SK-N-SH treated with all-trans-retinoic acid at 6 μM for 48 hours (cell line): ENCODE results near the gene SOAT2.

ENCODE experiments used
- ATAC-seq: fragments of 200-7000 bp; cut with Tn5 transposase; 3 replicates; pipeline ENCODE4 v1.9.1; 2020; ENCODE audit warnings: mild to moderate bottlenecking, moderate library complexity
- ARNTL ChIP-seq: fragments of 450-650 bp; formaldehyde crosslinking; IDR thresholded peaks from 2 replicates; pipeline ENCODE4 v1.5.0; 2020; ENCODE audit warnings: low read depth, mild to moderate bottlenecking, moderate library complexity, borderline replicate concordance
- BACH2 ChIP-seq: fragments of 250-450 bp; sonication (Bioruptor Pico); IDR thresholded peaks from 2 replicates; pipeline ENCODE4 v1.9.0; 2021; ENCODE audit warnings: mild to moderate bottlenecking, borderline replicate concordance
- CREB5 ChIP-seq: fragments of 250-450 bp; sonication (Bioruptor Pico); IDR thresholded peaks from 2 replicates; pipeline ENCODE4 v1.5.1; 2020; ENCODE audit warnings: low read depth, mild to moderate bottlenecking, moderate library complexity
- CSDC2 ChIP-seq: fragments of 250-450 bp; sonication (Bioruptor Pico); IDR thresholded peaks from 2 replicates; pipeline ENCODE4 v1.5.0; 2020; ENCODE audit warnings: mild to moderate bottlenecking, moderate library complexity
- CSRNP3 ChIP-seq: fragments of 250-450 bp; sonication (Bioruptor Pico); IDR thresholded peaks from 2 replicates; pipeline ENCODE4 v1.5.1; 2021; ENCODE audit warnings: mild to moderate bottlenecking, moderate library complexity
- ESRRG ChIP-seq: fragments of 250-450 bp; sonication (Bioruptor Pico); IDR thresholded peaks from 2 replicates; pipeline ENCODE4 v1.6.1; 2021; ENCODE audit warnings: mild to moderate bottlenecking
- OSR1 ChIP-seq: fragments of 250-450 bp; sonication (Bioruptor Pico); IDR thresholded peaks from 2 replicates; pipeline ENCODE4 v1.8.0; 2022; ENCODE audit warnings: moderate library complexity, mild to moderate bottlenecking, inconsistent platforms
- PATZ1 ChIP-seq: fragments of 250-450 bp; sonication (Bioruptor Pico); IDR thresholded peaks from 2 replicates; pipeline ENCODE4 v1.8.0; 2020; ENCODE audit warnings: mild to moderate bottlenecking, moderate library complexity, borderline replicate concordance
- PPARA ChIP-seq: fragments of 250-450 bp; sonication (Bioruptor Pico); IDR thresholded peaks from 2 replicates; pipeline ENCODE4 v1.5.0; 2020; ENCODE audit warnings: mild to moderate bottlenecking, borderline replicate concordance
- RARB ChIP-seq: fragments of 250-450 bp; sonication (Bioruptor Pico); IDR thresholded peaks from 2 replicates; pipeline ENCODE4 v1.8.0; 2021; ENCODE audit warnings: mild to moderate bottlenecking, moderate library complexity
- SNAI2 ChIP-seq: fragments of 250-450 bp; sonication (Bioruptor Pico); IDR thresholded peaks from 2 replicates; pipeline ENCODE4 v1.5.0; 2020; ENCODE audit warnings: mild to moderate bottlenecking, moderate library complexity
- TCF4 ChIP-seq: fragments of 250-450 bp; sonication (Bioruptor Pico); IDR thresholded peaks from 2 replicates; pipeline ENCODE4 v1.8.0; 2021; ENCODE audit warnings: mild to moderate bottlenecking, moderate library complexity, borderline replicate concordance
- TSHZ2 ChIP-seq: fragments of 250-450 bp; sonication (Bioruptor Pico); IDR thresholded peaks from 2 replicates; pipeline ENCODE4 v1.5.0; 2020; ENCODE audit warnings: mild to moderate bottlenecking, moderate library complexity
- ZC3H10 ChIP-seq: fragments of 250-450 bp; sonication (Bioruptor Pico); IDR thresholded peaks from 2 replicates; pipeline ENCODE4 v1.5.1; 2021; ENCODE audit warnings: mild to moderate bottlenecking, moderate library complexity
- ZFP3 ChIP-seq: fragments of 250-450 bp; sonication (Bioruptor Pico); IDR thresholded peaks from 2 replicates; pipeline ENCODE4 v1.5.0; 2020; ENCODE audit warnings: mild to moderate bottlenecking, moderate library complexity
- ZFP30 ChIP-seq: fragments of 450-650 bp; formaldehyde crosslinking; IDR thresholded peaks from 2 replicates; pipeline ENCODE4 v1.5.0; 2022; ENCODE audit warnings: mild to moderate bottlenecking, moderate library complexity
- ZNF565 ChIP-seq: fragments of 450-650 bp; formaldehyde crosslinking; conservative IDR thresholded peaks from 2 replicates; pipeline ENCODE4 v1.5.0; 2020; ENCODE audit warnings: low read depth, mild to moderate bottlenecking, moderate library complexity
- ZNF70 ChIP-seq: fragments of 450-650 bp; formaldehyde crosslinking; IDR thresholded peaks from 2 replicates; pipeline ENCODE4 v1.5.0; 2020; ENCODE audit warnings: mild to moderate bottlenecking, moderate library complexity
- ZNF8 ChIP-seq: fragments of 450-650 bp; formaldehyde crosslinking; IDR thresholded peaks from 2 replicates; pipeline ENCODE4 v1.5.0; 2020; ENCODE audit warnings: mild to moderate bottlenecking, moderate library complexity

SOAT2 gene

GRCh38 chr12:53113136-53113705 is 9.9 kb downstream of the SOAT2 start (continued):
- TF ChIP-seq TSHZ2 (CRISPR knock-in tag) (no peak), PPARA (CRISPR knock-in tag) (no peak), TCF4 (CRISPR knock-in tag) (no peak), RARB (CRISPR knock-in tag) (no peak), OSR1 (CRISPR knock-in tag) (no peak), ZNF8 (CRISPR knock-in tag) (no peak), ZFP3 (no peak), ZFP30 (CRISPR knock-in tag) (no peak), ZNF70 (CRISPR knock-in tag) (no peak)

GRCh38 chr12:53113951-53114350 is 10.7 kb downstream of the SOAT2 start:
- TF ChIP-seq CREB5, result no peak
- TF ChIP-seq ZFP3, result no peak
- TF ChIP-seq ZNF70 (CRISPR knock-in tag), result no peak
- TF ChIP-seq SNAI2 (CRISPR knock-in tag), result no peak
- no peak for TF ChIP-seq ZNF565 (CRISPR knock-in tag)
- TF ChIP-seq TSHZ2 (CRISPR knock-in tag), result no peak
- TF ChIP-seq ESRRG (CRISPR knock-in tag), result no peak
- no peak for TF ChIP-seq ZNF8 (CRISPR knock-in tag)
- TF ChIP-seq ZFP30 (CRISPR knock-in tag), result no peak
- TF ChIP-seq ARNTL (CRISPR knock-in tag), result no peak
- TF ChIP-seq RARB (CRISPR knock-in tag), result no peak
- no peak for TF ChIP-seq PATZ1 (CRISPR knock-in tag)
- no peak for TF ChIP-seq TCF4 (CRISPR knock-in tag)
- no peak for TF ChIP-seq CSDC2 (CRISPR knock-in tag)
- no peak for TF ChIP-seq OSR1 (CRISPR knock-in tag)
- no peak for TF ChIP-seq ZC3H10 (CRISPR knock-in tag)
- no peak for TF ChIP-seq CSRNP3 (CRISPR knock-in tag)
- TF ChIP-seq BACH2 (CRISPR knock-in tag), result no peak
- no peak for ATAC-seq
